Measurements from ENCODE around the gene SORBS2. TPM values are rescaled to one million over a fixed set of nuclear protein-coding genes. Genes with fewer than 3 reads are reported as not detected.

SORBS2 gene
- total and polyA plus RNA-seq, 9 donors: 17.4 to 204 (median 32.7) TPM

DNA sequence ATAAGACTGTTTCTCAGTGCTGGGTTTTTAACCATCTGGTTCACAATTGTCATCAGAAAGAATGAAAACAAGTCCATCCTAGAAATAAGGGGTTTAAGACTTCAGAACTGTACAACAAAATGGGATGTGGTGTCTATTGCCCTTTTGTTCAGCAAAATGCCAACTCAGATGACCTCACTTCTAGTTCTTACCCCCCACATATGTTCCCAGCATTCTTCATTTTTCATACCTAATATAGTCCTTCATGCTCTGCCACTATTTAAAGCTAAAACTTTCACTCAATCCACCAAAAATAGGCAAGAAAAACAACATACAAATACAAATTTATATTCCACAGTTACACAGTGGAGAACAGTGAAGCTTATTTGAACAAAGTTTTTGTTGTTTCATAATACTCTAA, 111.4 kb downstream of the SORBS2 start:
- DNase-seq: no peak
- no peaks in the 10 kb centered on the region for H3K36me3 ChIP-seq
- no peaks in the 10 kb centered on the region for H3K9me3 ChIP-seq
- H3K4me1 ChIP-seq (ENCODE audit: insufficient read depth): no peaks in the 10 kb centered on the region
- H3K4me3 ChIP-seq: no peak overlapping the region
- intact Hi-C loops (cut with DNase I): no loop called here
- no peak overlapping the region for H3K27ac ChIP-seq
- TF ChIP-seq POLR2A (IDR thresholded peaks at IDR 0.05) (no peak), EP300 (IDR thresholded peaks at IDR 0.05) (no peak)
- TF ChIP-seq, protein P1, sequence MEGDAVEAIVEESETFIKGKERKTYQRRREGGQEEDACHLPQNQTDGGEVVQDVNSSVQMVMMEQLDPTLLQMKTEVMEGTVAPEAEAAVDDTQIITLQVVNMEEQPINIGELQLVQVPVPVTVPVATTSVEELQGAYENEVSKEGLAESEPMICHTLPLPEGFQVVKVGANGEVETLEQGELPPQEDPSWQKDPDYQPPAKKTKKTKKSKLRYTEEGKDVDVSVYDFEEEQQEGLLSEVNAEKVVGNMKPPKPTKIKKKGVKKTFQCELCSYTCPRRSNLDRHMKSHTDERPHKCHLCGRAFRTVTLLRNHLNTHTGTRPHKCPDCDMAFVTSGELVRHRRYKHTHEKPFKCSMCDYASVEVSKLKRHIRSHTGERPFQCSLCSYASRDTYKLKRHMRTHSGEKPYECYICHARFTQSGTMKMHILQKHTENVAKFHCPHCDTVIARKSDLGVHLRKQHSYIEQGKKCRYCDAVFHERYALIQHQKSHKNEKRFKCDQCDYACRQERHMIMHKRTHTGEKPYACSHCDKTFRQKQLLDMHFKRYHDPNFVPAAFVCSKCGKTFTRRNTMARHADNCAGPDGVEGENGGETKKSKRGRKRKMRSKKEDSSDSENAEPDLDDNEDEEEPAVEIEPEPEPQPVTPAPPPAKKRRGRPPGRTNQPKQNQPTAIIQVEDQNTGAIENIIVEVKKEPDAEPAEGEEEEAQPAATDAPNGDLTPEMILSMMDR (IDR thresholded peaks at IDR 0.05): no peak
- H3K27me3 ChIP-seq: no peaks in the 10 kb centered on the region

DNA sequence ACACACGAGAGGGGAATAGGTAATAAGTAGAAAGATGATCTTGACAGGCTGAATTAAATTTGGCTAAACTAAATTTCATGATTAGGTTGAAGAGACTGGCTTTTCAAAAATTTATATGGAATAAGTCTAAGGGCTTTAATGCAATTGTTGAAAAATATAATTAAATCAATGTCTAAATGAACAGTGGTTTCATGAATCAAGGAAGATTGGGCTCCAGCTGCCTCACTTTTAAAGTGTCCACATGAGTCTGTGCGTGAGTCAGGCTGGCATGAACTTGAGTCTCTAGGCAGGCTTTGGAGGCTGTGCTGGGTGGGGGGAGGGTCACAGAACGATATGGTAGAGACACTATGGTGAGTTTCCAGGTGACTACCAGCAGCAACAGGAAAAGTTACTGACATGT, 111.9 kb downstream of the SORBS2 start:
- no peak overlapping the region for H3K27ac ChIP-seq
- no peaks in the 10 kb centered on the region for H3K9me3 ChIP-seq
- no peak for DNase-seq
- no peak overlapping the region for H3K4me3 ChIP-seq
- intact Hi-C loops (cut with DNase I): no loop called here
- no peaks in the 10 kb centered on the region for H3K36me3 ChIP-seq
- H3K4me1 ChIP-seq (ENCODE audit: insufficient read depth): no peaks in the 10 kb centered on the region
- H3K27me3 ChIP-seq: no peaks in the 10 kb centered on the region
- WGBS, 3 donors: 74 to 83% (median 74%) methylated on average over 3 of the region's 3 CpGs
- TF ChIP-seq EP300 (IDR thresholded peaks at IDR 0.05): no peak
- TF ChIP-seq, protein P1 (IDR thresholded peaks at IDR 0.05): no peak
- TF ChIP-seq POLR2A (IDR thresholded peaks at IDR 0.05): no peak

DNA sequence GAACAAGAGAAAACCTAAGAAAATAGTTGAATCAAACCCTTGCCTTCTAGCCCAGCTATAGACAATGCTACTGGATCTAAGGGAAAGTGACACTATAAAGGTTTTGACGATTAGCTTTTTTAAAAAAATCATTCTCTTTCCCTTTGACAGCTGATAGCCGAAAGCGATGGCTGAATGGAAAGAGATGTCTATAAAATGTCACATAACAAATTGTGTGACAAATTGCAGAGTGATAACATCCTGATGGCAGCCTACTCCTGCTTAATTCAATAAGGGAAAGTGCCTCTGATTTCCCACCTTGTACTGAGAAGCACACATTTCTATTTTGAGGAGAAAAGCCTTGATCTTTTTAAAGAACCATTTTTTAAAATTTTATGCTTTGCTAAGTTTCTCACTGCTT, 114.5 kb downstream of the SORBS2 start:
- no peaks in the 10 kb centered on the region for H3K36me3 ChIP-seq
- no peak for DNase-seq
- H3K27me3 ChIP-seq: no peaks in the 10 kb centered on the region
- 89 to 94% (median 91%) methylated on average over 3 of the region's 3 CpGs for WGBS, 3 donors
- TF ChIP-seq, protein P1 (IDR thresholded peaks at IDR 0.05): no peak
- no peak for TF ChIP-seq EP300 (IDR thresholded peaks at IDR 0.05)
- TF ChIP-seq POLR2A (IDR thresholded peaks at IDR 0.05): no peak
- intact Hi-C loops (cut with DNase I): no loop called here
- H3K4me3 ChIP-seq: no peak overlapping the region
- no peak overlapping the region for H3K27ac ChIP-seq
- no peaks in the 10 kb centered on the region for H3K9me3 ChIP-seq
- H3K4me1 ChIP-seq (ENCODE audit: insufficient read depth): no peaks in the 10 kb centered on the region

DNA sequence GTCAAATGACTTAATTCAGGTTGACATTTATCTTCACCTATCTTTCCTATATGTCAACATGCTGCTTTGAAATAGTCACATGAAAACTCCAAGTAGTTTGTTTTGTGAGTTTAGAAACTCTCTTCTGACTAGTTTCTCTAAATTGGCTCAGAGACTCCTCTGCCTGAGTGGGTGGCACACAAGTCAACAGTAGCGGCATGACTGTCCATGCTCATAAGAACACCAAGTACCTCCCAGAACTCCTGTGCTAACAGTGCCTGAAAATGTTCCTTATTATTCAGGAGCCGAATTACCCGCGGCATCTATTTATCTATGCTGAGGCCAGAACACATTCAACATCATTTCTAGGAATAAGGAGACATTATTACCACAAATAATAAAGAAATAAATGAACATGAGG, 116.3 kb downstream of the SORBS2 start:
- H3K27ac ChIP-seq: no peak overlapping the region
- WGBS, 3 donors: 95 to 97% (median 96%) methylated on average over 4 of the region's 4 CpGs
- no peaks in the 10 kb centered on the region for H3K9me3 ChIP-seq
- H3K4me3 ChIP-seq: no peak overlapping the region
- no peaks in the 10 kb centered on the region for H3K27me3 ChIP-seq
- H3K4me1 ChIP-seq (ENCODE audit: insufficient read depth): no peaks in the 10 kb centered on the region
- no peak for DNase-seq
- no peak for TF ChIP-seq POLR2A (IDR thresholded peaks at IDR 0.05)
- H3K36me3 ChIP-seq: no peaks in the 10 kb centered on the region
- intact Hi-C loops (cut with DNase I): no loop called here

DNA sequence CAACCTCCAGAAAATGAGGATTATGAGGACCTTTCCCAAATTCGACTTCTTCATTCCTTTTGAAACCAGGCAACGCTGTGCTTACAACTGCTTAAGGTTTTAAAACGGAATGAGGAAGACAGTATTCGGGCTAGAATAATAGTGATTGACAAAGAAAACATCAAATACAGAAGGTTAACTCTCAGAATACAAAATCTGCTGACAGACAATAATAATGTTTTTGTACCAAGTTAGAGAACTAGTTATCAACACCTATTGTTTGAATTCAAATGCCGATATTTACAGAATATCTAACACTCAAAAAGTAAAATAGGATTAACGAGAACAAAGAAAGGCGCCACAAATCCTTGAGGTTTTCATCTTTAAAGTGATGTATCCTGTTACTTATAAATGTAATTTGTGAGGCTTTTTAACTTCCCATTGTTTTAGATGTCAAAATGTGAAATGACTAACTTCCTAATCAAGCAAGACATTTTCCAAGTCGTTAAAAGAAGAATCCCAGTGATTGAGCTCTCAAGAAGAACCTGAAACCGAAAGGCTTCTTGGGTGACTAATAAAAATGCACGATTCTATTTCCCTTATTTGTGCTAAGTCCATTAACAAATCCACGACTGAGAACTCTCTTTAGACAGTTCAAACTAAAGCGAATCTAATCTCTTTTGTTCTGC, 118.3 kb downstream of the SORBS2 start:
- Histone ChIP-seq H3K4me3 (no peak overlapping the region), H3K36me3 (no peaks in the 10 kb centered on the region), H3K4me1 (ENCODE audit: insufficient read depth) (no peaks in the 10 kb centered on the region), H3K27me3 (no peaks in the 10 kb centered on the region), H3K27ac (no peak overlapping the region), H3K9me3 (no peaks in the 10 kb centered on the region)
- WGBS, 3 donors: 70 to 79% (median 73%) methylated on average over 12 of the region's 12 CpGs
- DNase-seq: no peak
- TF ChIP-seq EP300 (IDR thresholded peaks at IDR 0.05) (no peak), POLR2A (IDR thresholded peaks at IDR 0.05) (no peak)
- TF ChIP-seq, protein P1 (IDR thresholded peaks at IDR 0.05): no peak
- intact Hi-C loops (cut with DNase I): no loop called here
